ENCODE data around the gene CORIN. TPM values are rescaled to one million over a fixed set of nuclear protein-coding genes. Genes with fewer than 3 reads are reported as not detected.

The CORIN gene, protein sequence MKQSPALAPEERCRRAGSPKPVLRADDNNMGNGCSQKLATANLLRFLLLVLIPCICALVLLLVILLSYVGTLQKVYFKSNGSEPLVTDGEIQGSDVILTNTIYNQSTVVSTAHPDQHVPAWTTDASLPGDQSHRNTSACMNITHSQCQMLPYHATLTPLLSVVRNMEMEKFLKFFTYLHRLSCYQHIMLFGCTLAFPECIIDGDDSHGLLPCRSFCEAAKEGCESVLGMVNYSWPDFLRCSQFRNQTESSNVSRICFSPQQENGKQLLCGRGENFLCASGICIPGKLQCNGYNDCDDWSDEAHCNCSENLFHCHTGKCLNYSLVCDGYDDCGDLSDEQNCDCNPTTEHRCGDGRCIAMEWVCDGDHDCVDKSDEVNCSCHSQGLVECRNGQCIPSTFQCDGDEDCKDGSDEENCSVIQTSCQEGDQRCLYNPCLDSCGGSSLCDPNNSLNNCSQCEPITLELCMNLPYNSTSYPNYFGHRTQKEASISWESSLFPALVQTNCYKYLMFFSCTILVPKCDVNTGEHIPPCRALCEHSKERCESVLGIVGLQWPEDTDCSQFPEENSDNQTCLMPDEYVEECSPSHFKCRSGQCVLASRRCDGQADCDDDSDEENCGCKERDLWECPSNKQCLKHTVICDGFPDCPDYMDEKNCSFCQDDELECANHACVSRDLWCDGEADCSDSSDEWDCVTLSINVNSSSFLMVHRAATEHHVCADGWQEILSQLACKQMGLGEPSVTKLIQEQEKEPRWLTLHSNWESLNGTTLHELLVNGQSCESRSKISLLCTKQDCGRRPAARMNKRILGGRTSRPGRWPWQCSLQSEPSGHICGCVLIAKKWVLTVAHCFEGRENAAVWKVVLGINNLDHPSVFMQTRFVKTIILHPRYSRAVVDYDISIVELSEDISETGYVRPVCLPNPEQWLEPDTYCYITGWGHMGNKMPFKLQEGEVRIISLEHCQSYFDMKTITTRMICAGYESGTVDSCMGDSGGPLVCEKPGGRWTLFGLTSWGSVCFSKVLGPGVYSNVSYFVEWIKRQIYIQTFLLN
- total RNA-seq (2014; rRNA removed): 0.77 and 1.2 TPM in 2 replicates
- polyA plus RNA-seq (2012): 2.3 TPM

- DNase-seq (ENCODE audit: low read depth): no peak
These were observed at the start of gene CORIN for GRCh38 chr4:47837908-47838294. TSS of gene CORIN (minus strand) at chr4:47838067. CDS start at chr4:47837949, 118 bp downstream.

GRCh38 chr4:47882228-47882627 lies 44.4 kb upstream of the CORIN start:
- DNase-seq (ENCODE audit: low read depth): no peak

- no peak for DNase-seq (ENCODE audit: low read depth)
These were observed 41.6 kb upstream of the CORIN start for GRCh38 chr4:47879458-47879857.

DNA sequence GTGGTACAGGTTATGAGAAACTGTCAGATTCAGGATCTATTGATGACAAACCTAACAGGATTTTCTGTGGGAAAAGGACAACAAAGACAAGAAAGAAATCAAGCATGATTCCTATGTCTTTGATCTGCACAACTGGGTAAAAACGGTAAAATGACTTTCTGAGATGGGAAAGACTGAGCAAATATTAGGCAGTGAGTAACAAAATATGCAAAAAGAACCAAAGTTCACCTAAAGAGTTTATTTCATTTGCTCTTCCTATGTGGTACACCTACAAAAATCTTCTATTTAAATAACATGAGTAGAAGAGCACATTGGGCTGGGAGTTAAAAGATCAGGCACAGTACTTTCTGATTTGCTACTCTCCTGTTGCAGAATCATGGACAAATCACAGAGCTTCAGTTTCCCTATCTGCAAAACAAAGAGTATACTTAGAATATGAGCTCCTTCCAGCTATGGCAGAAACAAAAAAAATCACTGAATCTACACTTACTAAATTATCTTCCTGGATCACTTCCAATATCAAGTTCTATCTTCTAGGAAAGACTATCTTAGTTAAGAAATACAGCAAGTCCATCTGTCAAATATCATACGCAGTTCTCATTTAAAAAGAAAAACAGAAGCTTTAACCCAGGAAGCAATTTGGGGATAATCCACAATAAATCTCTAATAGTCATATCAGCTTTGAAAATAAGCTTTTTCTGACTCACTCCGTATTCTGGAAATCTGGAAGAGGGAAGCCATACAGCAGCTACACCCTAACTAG lies 39.1 kb upstream of the CORIN start:
- DNase-seq (ENCODE audit: low read depth): no peak

- no peak for DNase-seq (ENCODE audit: low read depth)
These were observed 38.4 kb upstream of the CORIN start for GRCh38 chr4:47876310-47876709.

DNA sequence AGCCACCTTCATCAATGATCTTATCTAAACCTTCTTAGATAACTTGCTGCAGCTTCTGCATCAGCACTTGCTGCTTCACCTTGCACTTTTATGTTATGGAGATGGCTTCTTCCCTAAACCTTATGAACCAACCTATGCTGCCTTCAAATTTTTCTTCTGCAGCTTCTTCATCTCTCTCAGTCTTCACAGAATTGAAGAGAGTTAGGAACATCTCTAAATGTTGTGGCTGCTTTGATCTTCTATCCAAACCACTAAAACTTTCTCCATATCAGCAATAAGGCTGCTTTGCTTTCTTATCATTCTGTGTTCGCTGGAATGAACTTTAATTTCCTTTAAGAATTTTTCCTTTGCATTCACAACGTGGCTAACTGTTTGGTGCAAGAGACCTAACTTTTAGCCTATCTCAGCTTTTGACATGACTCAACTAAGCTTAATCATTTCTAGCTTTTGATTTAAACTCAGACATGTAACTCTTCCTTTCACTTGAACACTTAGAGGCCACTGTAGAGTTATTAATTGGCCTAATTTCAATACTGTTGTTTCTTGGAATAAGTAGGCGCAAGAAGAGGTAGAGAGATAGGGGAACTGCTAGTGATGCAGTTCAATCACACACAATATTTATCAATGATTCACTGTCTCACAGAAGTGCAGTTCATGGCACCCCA lies 36.1 kb upstream of the CORIN start:
- no peak for DNase-seq (ENCODE audit: low read depth)

DNA sequence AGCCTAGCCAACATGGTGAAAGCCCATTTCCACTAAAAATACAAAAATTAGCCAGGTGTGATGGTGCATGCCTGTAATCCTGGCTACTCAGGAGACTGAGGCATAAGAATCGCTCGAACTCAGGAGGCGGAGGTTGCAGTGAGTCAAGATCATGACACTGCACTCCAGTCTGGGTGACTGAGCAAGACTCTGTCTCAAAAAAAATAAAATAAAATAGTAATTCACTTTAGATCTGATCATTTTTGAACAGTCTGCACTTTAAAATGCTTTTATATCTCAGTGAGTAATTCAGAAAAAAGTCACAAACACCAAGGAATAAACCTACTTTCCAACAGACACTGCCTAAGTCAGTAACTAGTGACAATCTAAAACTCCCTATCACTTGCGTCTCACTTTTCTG lies 25.6 kb upstream of the CORIN start:
- DNase-seq (ENCODE audit: low read depth): no peak

DNA sequence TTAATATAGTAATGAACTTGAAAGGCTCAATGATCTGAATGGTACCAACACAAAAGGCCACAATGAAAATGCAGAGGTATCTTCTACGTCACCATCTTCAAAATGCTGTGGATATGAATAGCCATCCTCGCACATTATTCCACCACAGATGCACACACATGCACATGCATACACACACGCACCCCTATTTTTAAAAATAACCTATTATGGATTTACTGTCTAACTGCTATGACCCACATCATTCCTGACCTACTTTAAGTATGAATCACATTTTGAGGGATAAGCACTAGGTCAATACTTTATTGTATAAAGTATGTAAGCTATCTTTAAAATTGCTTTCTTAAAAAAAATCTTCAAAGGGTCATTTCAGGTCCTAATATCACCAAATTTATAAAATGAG lies 24.4 kb upstream of the CORIN start:
- DNase-seq (ENCODE audit: low read depth): peak; percentile 81

- no peak for DNase-seq (ENCODE audit: low read depth)
These were observed 22.4 kb upstream of the CORIN start for GRCh38 chr4:47860305-47860704.

DNA sequence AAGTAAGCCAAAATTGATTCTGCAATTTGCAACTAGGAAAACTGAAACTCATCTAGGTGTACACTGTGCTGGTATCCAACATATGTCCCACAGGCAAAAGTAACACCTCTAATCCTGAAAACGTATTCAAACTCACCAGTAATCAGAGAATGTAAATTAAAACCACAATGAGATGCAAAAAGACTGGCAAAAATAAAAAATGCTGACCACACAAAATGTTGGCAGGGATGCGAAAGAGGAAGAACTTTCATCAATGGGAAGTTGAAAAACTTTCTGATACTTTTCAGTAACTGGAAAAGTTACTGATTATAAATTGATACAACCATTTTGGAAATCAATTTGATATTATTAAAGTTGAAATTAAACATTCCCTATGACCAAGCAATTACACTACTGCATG lies 20.1 kb upstream of the CORIN start:
- DNase-seq (ENCODE audit: low read depth): no peak

- no peak for DNase-seq (ENCODE audit: low read depth)
These were observed 18.8 kb upstream of the CORIN start for GRCh38 chr4:47856713-47857112.

DNA sequence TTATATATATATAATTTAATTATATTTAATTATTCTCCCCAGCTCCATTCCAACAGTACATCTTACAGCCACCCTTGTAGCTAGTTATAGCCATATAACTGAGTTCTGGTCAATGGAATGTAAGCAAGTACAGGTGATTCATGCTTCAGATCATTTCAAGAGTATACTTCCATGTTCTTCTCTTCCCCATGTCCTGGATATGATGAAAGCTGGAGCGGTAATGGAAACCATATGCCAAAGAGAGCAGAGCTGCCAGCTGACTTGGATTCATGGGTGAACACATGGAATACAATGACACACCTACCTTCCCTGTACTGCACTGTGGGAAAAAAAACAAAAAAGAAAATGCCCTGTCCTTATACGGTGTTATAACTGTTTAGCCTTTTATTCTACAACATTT lies 17.5 kb upstream of the CORIN start:
- DNase-seq (ENCODE audit: low read depth): peak; percentile 54

- DNase-seq (ENCODE audit: low read depth): peak; percentile 90
These were observed 14.3 kb upstream of the CORIN start for GRCh38 chr4:47852136-47852535.

DNA sequence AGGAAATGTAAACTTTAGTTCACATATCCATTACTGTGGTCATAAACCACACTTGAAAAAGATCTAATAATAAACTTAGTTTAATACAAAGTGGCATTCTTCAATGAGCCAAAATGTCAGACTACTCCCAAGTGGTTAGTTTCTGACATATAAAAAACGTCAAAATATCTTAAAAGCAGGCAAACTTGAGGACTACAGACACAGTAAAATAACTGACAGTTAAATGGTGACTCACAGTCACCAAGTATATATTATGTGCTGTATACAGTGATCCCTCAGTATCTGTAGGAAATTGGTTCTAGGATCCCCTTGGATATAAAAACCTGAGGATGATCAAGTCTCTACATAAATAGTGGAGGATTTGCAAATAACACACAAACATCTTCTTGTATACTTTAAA lies 11.6 kb upstream of the CORIN start:
- DNase-seq (ENCODE audit: low read depth): no peak

- no peak for DNase-seq (ENCODE audit: low read depth)
These were observed 10.2 kb upstream of the CORIN start for GRCh38 chr4:47848041-47848440.

DNA sequence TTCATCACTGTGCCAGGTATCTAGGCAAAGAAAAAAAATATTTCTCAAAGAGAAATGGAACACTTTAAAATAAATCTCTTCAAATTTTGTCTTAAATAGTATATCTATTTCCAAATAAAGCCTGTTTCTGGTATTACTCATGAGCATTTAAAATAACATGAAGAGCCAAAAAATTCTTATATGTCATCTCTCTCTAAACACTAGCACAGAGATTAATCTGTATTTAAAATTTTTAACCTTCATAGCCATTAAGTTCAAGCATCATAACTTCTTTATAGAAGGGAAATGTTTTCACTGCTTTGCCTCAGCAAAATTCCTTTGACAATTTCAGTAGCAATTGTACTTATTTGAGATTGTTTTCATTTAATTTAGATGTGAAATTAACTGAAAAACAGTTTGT lies 5.1 kb upstream of the CORIN start:
- DNase-seq (ENCODE audit: low read depth): no peak

GRCh38 chr4:47840291-47840690 lies 2.4 kb upstream of the CORIN start:
- DNase-seq (ENCODE audit: low read depth): no peak

DNA sequence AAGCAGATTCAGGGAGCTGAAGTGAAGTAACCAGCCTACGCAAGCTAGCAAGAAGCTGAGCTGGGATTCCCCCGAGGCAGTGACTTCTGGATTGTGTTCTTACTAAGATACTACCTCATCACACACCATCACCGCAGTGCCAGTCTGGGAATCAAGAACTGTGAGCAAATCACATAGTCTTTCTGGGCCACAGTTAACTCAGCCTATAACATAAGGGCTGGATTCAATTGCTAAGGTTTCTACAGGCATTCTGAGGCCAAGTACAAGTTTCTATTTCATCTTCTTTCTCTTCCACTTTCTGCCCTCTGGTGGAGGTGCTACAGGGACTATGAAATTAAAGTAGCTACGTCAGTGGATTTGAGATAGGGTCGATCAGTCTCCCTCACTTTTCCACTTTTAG lies 1.4 kb upstream of the CORIN start:
- DNase-seq (ENCODE audit: low read depth): no peak

DNA sequence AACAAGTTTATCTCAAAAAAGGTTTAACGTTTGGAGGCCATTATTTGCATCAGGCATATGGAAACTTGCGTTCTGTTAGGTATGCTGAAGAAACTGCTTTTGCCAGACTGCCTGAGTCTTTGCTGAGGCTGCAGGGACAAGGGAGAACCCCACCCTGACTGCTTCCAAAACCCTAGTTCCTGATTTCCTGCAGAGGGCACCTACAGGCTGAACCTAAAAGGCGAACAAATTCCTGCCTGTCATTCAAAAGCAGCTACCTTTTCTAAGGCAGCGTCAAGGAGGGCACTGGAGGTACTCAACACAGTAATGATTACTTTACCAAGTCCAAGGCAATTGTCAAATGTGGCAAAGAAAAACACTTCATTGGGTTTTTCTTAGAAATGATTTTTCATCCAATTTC lies 578 bp upstream of the CORIN start:
- no peak for DNase-seq (ENCODE audit: low read depth)

- no peak for DNase-seq (ENCODE audit: low read depth)
These were observed 566 bp downstream of the CORIN start for GRCh38 chr4:47837094-47837907.
